Stimulated activated CD4-positive, alpha-beta T cell treated with anti-CD3 and anti-CD28 coated beads, Interleukin-4, amount 100 ng/mL, for 1 hour (primary cell): ENCODE results near the gene ENTREP3.

Experiments
- DNase-seq: peaks from one replicate; pipeline ENCODE4 v3.0.0-alpha.2; 2020

ENTREP3 gene

GRCh38 chr1:155277902-155278688, 22.8 kb upstream of the ENTREP3 start:
- DNase-seq: peak; percentile 81

GRCh38 chr1:155277070-155277901, 22.0 kb upstream of the ENTREP3 start, which contains the start of gene HCN3:
HCN3 (plus strand) TSS chr1:155277463; CDS start chr1:155277591, 128 bp downstream.
- DNase-seq: peak; percentile 95

- DNase-seq: peak; percentile 98
Observed at GRCh38 chr1:155273343-155274245, 18.3 kb upstream of the ENTREP3 start, which contains the start of gene CLK2. CLK2 (minus strand) TSS chr1:155273504; CDS start chr1:155270977, 2,527 bp downstream.

- DNase-seq: no peak
Observed at GRCh38 chr1:155272466-155273342, 17.4 kb upstream of the ENTREP3 start.

GRCh38 chr1:155269381-155269780, 14.1 kb upstream of the ENTREP3 start:
- DNase-seq: no peak

GRCh38 chr1:155268630-155269029, 13.3 kb upstream of the ENTREP3 start:
- DNase-seq: no peak

GRCh38 chr1:155267373-155267772, 12.1 kb upstream of the ENTREP3 start:
- DNase-seq: no peak

- DNase-seq: no peak
Observed at GRCh38 chr1:155266553-155266952, 11.3 kb upstream of the ENTREP3 start.

GRCh38 chr1:155263067-155263466, 7.8 kb upstream of the ENTREP3 start:
- DNase-seq: no peak

GRCh38 chr1:155261852-155262673, 6.8 kb upstream of the ENTREP3 start, which contains the start of gene SCAMP3:
SCAMP3 (minus strand) TSS chr1:155262360; CDS start chr1:155262151, 209 bp downstream.
- DNase-seq: peak; percentile 81

GRCh38 chr1:155261493-155261851, 6.2 kb upstream of the ENTREP3 start:
- no peak for DNase-seq

GRCh38 chr1:155260276-155260675, 5.0 kb upstream of the ENTREP3 start:
- no peak for DNase-seq

GRCh38 chr1:155256058-155256852, 972 bp upstream of the ENTREP3 start:
- no peak for DNase-seq

- DNase-seq: no peak
Observed at GRCh38 chr1:155254714-155255242, 505 bp downstream of the ENTREP3 start.

GRCh38 chr1:155254228-155254713, 1.0 kb downstream of the ENTREP3 start:
- no peak for DNase-seq

- no peak for DNase-seq
Observed at GRCh38 chr1:155253797-155254196, 1.5 kb downstream of the ENTREP3 start.

GRCh38 chr1:155253208-155253607, 2.1 kb downstream of the ENTREP3 start:
- DNase-seq: no peak

- DNase-seq: no peak
Observed at GRCh38 chr1:155251566-155251965, 3.7 kb downstream of the ENTREP3 start.
